DMS53 (cell line): ENCODE measurements around the gene GRAMD1B.

Experiments used
- DNase-seq: peaks from one replicate; lab custom pipeline; 2025; lab: John Stamatoyannopoulos, UW

Gene GRAMD1B

DNA sequence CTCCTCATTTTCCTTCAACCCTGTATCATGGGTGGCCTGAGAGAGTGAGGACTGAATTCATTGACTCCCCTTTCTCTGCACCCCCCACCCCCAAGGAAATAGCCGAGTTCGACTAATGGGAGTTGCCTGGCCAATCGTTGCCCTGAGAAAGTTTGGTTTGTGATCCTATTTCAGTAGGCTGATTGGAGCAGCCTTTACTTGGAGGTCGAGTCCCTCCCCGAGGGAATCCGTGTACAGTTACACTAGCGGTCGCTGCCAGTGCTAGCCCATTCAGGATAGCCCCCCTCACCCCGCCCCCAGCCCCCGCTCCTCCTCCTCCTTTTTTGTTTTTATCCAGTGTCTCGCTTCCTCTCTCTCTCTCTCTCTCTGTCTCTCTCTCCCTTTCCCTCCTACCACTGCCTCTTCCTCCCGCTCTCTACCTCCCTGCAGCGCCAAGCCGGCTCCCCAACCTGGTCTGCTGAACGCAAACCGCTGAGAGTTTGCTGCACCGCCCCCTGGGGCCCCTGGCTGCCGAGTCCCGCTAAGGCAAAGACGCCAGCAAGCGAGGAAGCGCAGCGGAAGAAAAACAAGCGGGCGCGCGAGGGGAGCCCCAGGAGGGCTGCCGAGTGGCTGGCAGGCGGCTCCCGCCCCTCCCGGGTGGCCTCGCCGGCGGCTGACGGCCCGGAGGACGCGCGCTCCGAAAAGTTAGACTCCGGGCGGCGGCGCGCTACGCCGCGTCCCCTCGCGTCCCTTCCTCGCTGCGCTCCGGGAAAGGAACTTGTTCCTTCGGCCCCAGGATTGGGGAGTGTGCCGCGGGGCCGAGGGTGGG lies at the start of gene GRAMD1B:
Gene GRAMD1B (plus strand): TSS at position 357 of the 808 bp plus-strand sequence. CDS start 524 bp downstream, outside the sequence.
- peak; percentile 71 for DNase-seq

DNA sequence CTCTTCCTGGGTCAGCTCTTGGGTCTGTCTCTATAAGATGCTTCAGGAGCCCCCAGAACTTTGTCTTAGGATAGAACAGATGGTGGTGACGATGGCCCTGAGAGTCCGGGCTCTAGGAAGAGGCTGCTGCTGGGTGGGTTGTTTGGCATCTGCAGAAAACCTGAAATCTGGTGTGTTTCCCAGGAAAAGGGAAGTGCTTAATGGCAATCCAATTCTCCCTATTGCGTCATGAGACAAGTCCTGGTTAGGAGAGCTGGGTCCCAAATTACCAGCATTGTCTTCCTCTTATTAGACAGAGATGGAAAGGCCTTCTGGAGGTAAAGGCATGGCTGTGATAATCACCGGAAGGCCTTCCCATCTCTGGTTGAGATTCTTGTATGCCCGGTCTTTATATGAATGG lies 48.9 kb upstream of the GRAMD1B start:
- DNase-seq: no peak

DNA sequence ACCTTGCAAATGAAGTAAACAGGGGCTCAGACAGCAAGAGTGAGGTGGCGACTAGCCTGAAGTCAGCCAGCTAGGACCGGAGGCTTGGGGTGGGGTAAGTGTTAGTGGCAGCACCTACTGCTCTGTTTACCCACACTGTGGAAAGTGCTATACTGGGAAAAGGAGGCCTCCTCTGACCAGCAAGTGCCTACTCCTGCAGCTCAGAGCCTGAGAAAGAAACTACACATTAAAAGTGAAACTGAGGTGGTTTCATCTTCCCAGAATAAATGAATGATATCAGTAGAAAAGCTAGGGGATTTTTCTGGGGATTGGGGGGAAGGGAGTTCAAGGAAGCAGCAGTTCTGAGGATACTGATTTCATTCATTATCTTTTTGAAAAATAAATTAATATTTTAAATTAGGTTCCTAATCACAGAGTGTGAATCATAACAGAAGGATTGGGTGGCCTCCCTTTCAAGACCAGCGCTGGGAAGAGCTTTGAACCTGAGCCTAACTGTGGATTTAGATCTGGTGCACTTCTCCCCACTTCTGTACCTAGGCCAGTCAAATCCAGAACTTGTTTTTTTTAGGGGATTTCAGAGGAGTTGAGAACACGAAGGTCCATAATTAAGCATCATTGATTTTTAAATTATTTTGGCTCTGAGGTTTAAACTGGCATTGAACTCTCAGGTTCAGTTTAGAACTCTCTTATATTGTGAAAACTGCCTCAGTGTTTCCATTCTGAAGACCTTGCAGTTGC lies 48.1 kb upstream of the GRAMD1B start:
- no peak for DNase-seq

DNA sequence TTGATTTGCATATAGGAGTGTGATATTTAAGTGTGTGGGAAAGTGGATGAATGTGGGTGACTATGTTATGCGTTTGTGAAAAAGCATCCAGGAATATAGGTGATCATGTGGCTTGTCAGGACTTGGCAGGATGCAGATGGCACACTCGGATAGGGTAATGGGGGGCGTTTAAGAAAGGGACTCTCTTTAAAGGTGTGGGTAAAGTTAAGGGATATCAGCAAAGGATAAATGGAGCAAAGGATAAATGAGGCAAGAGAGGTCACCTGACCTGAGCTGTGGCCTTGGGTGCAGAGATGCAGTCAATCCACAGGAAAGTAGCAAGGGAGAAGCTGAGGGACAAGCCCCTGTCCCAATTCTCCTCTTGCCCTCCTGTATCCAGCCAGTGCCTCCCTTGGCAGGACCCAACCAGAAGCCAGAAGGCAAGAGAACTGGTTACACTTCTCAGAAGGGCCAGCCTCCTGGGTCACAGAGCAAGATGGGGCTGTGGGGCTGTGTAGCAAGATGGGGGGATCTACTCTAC lies 47.5 kb upstream of the GRAMD1B start:
- DNase-seq: no peak

DNA sequence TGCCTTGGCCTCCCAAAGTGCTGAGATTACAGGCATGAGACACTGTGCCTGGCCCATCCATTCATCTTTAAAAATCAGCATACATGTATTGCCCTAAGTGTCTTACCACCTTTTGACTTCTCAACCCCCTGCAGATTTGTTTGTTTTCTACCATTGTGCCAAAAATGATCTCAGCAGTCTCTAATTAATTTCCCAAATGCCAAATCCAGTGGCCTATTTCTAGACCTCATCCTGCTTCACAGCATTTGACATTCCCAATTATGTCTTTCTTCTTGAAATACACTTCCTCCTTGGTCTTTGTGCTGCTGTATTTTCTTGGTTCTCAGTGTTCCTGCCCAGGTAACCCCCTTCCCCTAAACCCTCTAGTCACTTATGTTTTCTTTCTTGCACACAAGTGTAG lies 46.0 kb upstream of the GRAMD1B start:
- DNase-seq: no peak

DNA sequence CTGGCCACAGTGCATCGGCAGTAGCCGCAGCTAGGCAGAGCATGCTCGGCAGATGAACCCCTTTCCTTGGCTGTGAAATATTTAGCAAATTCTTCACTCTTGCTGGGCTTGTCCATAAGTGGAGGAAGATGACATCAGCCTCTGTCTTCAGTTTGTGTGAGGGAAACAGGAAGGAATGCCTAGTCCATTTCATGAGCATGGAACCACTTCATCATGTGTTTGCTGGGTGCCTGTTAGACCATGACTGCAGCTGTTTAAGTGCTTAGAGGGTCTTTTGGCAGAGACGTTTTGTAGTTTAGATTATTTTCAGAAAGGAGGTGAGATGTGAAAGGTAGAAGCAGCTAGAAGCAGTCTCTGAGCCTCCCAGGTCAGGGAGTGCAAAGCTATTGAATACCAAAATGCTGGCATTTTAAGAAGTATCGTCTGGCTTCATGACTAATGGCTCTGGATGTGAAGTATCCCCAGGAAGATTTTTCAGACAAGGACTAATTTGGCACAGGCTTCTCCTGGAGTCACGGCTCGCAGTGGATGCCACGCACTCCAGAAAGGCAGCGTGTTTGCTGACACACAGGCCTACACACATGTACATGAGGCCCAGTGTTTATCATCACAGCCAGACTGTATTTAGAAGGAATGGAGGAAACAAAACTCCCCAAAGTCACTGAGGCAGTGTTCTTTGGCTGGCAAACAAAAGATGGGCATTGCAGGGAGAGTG lies 43.1 kb upstream of the GRAMD1B start:
- DNase-seq: no peak

DNA sequence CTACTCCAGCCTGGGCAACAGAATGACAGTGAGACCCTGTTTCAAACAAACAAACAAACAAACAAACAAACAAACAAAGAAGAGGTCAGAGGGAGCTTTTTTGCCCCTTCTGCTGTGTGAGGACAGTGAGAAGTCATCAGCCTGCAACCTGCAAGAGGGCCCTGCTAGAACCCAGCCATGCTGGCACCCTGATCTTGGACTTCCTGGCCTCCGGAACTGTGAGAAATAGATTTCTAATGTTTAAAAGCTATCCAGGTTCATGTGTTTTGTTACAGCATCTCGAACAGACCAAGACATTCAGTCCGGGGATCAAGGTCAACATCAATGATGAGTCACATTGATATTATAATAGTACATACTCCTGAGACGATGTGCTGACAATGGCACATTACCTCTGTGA lies 41.4 kb upstream of the GRAMD1B start:
- no peak for DNase-seq

DNA sequence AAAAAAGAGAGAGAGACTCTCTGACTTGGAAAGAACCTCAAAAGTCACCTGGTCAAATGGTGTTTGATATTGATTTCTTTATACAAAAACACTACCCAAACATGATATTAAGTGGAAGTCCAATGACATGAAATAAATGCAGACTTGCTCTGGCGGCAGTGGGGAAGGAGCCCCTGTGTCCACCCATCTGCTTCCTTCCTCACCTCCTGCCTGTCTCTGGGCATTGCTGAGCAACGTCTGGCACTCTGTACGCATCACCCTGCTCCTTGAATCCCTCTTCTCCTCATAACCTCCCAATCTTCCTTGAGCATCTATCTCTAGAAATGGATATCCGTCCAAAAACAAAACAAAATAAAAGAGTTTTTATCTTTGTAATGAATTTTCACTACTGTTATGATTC lies 39.9 kb upstream of the GRAMD1B start:
- DNase-seq: no peak

DNA sequence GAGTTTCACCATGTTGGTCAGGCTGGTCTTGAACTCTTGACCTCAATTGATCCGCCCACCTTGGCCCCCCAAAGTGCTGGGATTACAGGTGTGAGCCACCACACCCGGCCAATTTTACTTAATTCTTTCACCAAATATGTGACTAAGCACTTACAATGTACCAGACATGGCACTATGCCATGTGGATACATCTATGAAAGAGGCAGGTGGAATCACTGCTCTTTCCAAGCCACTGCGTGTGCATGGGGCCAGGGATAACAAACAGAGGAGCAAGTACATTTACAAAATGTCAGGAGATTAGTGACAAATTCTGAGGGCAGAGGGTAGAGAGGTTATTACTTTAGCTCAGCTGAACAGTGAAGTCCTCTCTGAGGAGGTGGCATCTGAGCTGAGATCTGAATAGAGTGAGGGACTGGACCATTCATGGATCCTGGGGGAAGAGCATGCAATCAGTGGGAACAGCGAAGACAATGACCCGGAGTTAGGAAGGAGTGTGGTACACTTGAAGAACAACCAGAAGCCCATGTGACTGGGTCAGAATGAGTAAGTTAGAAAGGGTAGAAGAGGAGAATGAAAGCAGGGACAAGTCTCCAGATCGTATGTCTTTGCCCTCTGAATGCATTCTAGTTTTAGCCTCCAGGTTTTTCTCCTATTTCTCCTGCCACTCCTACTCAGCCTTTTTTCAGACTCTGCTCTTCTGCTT lies 38.3 kb upstream of the GRAMD1B start:
- DNase-seq: peak; percentile 8

DNA sequence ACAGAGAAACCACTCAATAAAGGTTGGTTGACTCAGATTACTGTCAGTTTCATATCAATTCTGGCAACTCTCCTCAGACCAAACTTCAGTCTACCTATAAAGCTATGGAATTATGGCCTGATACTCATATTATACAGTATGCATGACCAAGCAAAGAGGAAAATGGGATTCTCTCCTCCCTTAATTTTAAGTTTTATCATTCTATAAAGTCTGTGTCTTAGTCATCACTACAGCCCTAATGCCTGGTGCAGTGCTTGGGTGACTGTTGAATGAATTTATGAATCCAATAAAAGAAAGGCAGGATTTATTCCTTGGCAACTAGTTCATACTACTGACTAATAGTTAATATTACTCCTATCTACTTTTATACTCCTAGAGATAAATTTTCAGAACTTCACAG lies 37.6 kb upstream of the GRAMD1B start:
- no peak for DNase-seq

DNA sequence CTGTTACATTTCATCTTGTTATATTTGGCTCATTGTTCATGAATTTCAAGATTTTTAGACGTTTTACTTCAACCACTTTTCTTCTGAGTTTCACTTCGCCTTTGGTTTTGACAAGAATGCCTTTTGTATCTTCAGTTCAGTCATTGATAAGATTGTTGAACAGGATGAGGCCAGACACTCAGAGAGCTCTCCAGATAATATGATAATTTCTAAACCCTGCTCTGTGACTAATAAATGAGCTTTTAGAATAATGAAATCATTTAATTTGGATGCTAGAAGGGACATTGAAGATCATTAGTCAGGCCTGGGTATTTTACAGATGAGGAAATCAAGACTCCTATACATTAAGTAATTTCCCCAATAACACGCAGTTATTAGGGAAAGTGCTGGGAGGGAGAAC lies 37.2 kb upstream of the GRAMD1B start:
- no peak for DNase-seq

DNA sequence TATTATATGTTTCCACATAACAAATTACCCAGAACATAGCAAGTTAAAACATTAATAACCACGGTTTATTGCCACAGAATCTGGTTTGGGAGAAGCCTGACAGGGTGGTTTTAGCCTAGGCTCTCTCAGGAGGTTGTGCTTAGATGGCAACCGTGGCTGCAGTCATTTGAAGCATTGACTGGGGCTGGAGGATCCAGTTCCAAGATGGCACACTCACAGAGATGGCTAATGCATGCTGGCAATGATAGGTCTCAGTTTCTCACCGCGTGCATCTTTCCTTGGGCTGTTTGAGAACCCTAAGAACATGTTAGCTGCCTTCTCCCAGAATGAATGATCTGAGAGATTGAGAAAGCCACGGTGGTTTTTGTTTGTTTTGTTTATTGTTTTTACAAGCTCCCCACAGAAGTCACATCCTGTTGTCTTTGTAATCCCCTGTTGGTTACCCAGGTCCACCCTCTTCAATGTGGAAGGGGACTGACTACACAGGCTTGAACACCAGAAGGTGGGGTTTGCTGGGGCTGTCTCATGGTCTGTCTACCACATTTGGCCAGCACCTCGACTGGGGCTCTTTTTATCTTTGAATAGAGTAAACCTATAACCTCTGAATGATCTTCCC lies 36.6 kb upstream of the GRAMD1B start:
- DNase-seq: no peak

DNA sequence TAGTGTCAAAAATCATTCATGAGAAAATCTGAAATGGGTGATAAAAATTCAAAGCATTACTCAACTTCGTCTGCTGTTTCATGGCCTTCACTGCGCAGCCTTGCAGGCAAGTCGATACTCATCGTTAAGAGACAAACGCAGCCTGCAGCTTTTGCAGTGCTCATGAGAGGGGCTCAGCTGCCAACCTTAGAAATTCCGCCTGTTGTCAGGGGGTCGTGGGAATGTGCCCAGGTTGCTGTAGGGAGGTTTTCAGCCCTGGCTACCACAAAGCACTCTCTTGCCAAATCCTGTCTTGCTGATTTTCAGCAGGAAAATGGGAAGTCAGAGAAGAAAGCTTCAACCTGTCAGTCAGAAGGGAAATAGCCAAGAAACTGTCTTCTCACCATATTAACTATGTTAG lies 25.4 kb upstream of the GRAMD1B start:
- no peak for DNase-seq

DNA sequence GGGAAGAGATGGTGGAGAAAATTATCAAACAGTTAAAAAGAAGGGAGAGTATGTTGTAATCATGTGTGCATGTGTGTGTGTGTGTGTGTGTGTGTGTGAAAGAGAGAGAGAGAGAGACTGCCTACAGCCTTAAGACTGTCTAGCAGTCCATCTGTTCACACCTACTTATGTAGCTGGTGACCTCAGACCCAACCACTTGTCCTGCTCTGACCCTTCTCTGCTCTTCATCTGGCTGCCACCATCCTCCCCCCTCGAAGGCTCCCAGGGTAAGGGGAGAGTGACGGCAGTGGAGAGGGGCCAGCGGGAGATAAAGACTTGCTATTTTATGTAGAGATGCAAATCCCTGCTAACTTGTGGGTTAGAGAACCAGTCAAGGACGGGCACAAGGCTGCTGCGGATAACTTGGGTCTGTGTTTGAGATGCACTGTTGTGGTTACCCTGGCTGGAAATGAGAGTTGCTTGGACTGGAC lies 24.9 kb upstream of the GRAMD1B start:
- no peak for DNase-seq

DNA sequence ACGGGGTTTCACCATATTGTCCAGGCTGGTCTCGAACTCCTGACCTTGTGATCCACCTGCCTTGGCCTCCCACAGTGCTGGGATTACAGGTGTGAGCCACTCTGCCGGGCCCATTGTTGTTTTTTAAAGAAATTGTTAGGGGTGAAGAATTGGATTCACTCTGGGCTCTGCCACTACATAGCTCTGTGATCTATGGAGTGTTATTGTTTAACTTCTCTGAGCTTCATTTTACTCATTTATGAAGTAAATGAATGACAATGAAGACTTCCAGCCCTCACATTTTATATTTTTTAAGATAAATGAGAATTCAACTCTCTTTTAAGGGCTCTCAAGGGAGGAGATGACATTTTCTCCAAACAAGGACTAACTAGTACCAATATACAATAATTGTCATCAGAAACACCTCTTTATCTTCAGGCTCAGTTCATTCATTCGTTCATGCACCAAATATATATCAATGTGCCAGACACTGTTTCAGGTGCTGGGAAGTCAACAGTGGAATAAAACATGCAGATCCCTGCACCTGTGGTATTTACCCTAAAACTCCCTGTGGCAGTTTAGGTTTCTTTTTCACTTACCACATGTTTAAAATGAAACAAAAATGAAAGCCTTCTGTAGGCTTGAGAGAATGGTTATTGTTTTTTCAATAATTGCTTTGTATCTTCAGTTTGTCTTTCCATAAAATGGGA lies 23.5 kb upstream of the GRAMD1B start:
- DNase-seq: no peak

DNA sequence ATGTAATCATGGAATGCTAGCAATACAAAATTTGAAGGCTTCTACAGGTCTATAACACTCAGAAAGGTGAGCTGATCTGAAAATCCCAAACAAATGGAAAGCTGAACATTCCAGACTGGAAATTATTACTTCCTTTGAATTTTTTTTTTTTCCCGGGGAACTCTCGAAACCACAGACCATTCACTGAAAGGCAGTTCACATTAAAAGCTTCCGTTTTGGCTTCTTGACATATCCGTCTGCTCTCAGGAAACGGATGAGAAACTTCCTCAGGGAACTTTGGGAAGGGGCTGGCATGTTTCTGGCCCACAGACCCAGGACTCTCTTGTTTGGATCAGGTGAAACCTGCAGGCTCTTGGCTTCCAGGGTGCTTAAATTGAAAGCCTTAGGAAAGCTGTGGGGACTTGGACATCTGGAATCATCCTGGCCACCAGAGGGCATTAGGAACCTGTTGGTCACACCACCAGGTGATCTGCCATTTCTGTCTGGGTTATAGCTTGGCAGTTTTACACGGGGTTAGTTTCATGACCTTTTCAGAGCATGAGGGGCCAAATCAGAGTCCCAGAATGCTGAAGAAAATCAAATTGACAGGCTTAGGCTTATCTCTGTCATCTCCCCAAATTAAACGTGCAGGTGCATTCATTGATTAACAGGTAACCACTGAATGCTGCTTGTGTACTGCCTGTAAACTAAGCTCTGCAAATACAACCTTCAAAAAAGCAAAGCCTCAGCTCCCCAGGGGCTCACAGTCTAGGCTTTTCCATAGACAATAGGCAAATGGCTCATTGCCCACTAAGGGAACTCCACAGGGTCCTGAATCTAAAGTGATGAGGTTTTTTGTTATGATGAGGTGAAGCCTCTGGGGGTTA lies 22.7 kb upstream of the GRAMD1B start:
- DNase-seq: peak; percentile 93

DNA sequence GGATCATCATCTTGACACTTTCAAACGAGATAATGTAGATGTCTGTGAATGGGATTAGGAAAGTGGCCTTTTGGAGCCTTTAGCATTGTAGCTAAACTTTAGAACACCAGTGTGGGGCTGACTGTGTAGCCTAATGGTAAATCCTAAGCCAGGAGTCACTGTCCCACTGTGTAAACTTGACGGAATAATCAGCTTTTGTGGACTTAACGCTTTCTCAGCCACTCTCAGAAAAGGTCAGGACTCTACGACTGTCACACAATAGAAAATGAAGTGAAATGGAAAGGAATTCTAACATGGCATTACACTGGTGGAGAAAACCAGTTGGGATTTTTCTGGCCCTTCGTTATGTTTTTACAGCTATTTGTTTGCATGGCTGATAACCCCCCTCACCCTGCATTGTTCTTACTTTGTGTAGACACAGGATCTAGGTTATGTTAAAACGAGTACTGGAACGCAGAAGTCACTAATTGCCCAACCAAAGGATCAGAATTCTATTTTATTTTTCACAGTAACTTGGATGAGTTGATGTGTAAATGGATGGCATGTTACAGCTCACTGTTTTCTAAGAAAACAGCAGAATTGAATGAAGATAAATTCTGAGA lies 22.0 kb upstream of the GRAMD1B start:
- no peak for DNase-seq

DNA sequence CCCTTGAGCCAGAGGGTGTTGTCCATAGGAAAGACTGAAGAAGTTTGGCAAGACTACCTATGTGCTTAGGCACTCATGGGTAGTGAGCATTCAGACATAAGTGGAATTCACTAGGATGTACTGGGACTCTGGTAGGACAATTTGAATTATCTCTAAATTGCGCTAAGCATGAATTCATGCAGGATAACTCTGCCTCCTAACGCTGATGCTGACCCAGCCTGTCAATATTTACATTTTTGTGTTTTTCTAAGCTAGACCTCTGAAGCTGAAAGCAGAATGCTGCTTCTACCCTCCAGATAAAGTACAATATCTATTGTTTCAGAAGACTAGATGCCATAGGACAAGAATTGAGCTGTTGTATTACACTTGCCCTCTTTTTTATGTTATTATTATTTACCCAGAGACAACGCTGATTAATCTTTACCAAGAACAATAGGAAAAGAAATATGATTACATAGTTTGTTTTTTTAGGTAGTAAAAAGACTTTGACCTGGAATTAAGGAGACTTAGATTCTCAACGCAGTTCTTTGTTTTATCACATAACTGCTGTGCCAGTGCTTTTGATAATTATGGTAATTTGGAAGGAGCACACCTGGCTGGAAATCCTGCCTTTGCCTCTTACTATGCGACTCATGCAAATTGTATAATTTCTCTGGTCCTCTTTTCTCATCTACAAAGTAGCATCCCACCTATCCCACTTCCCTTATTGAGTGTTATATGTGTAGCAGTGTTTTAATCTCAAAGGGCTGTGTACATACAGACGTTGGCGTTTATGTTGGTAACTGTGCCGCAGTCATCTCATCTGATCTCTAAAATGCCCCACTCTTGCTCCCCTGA lies 21.2 kb upstream of the GRAMD1B start:
- no peak for DNase-seq
